ENCODE data around the gene IPO5.

DNA sequence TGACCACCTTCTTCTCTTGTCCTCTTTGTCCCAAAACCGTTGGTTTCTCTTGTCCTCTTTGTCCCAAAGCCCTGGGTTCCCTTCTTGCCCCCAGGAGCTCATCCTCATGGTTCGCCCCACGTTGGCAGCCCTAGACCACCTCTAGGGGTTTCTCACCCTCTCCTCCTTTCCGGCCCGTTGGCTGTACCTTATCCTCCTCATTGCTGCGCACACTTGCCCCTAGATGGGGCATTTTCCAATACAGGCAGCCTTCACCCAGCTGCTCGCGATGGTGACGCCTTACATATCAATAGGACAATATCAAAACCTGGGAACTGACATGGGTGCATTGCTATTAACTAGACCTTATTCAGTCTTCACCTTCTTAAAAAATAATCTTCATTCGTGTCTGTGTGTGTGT lies 86.5 kb downstream of the IPO5 start:
- TF ChIP-seq, protein P1, sequence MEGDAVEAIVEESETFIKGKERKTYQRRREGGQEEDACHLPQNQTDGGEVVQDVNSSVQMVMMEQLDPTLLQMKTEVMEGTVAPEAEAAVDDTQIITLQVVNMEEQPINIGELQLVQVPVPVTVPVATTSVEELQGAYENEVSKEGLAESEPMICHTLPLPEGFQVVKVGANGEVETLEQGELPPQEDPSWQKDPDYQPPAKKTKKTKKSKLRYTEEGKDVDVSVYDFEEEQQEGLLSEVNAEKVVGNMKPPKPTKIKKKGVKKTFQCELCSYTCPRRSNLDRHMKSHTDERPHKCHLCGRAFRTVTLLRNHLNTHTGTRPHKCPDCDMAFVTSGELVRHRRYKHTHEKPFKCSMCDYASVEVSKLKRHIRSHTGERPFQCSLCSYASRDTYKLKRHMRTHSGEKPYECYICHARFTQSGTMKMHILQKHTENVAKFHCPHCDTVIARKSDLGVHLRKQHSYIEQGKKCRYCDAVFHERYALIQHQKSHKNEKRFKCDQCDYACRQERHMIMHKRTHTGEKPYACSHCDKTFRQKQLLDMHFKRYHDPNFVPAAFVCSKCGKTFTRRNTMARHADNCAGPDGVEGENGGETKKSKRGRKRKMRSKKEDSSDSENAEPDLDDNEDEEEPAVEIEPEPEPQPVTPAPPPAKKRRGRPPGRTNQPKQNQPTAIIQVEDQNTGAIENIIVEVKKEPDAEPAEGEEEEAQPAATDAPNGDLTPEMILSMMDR (IDR thresholded peaks at IDR 0.05) = no peak
- TF ChIP-seq POLR2AphosphoS5 (IDR thresholded peaks at IDR 0.05) = no peak
- no peak for TF ChIP-seq POLR2A (IDR thresholded peaks at IDR 0.05; ENCODE audit: low read depth)
- TF ChIP-seq EP300 (IDR thresholded peaks at IDR 0.05) = no peak

Data from esophagus muscularis mucosa (tissue), 4 donors.